ENCODE data around the gene PGA5.

- TF ChIP-seq EZH2 (IDR thresholded peaks at IDR 0.05) (no peak), POLR2AphosphoS5 (IDR thresholded peaks at IDR 0.05; ENCODE audit: borderline replicate concordance, low read depth, low read length) (no peak), FOXP2 (optimal IDR thresholded peaks at IDR 0.05; ENCODE audit: control extremely low read depth, extremely low read length, insufficient read depth) (no peak)
Observed at GRCh38 chr11:61275191-61275590, 34.2 kb downstream of the PGA5 start.

Data from SK-N-MC (cell line).